OCI-LY7 (cell line): ENCODE results near the gene RPP25. TPM values are rescaled to one million over a fixed set of nuclear protein-coding genes. Genes with fewer than 3 reads are reported as not detected.
A peak's percentile ranks its signal among the peaks of the same experiment; 100 is the strongest.

ENCODE experiments used
- BruUV-seq: library from RNA; stranded (reverse); fragments of 400-500 nt; replicated peaks from 2 replicates; lab custom pipeline; 2021; lab: Mats Ljungman, UMichigan
- CTCF ChIA-PET: fragments of 300-600 bp; sonication (Branson Sonifier 250); formaldehyde crosslinking; loops from one replicate; lab custom pipeline; 2022; ENCODE audit warnings: antibody characterized with exemption; ENCODE audit not compliant: unreplicated experiment; lab: Charles Lee
- POLR2A ChIA-PET: fragments of 300-600 bp; sonication (Branson Sonifier 250); formaldehyde crosslinking; loops from one replicate; lab custom pipeline; 2022; ENCODE audit warnings: antibody characterized with exemption; lab: Charles Lee
- DNase-seq: peaks from one replicate; pipeline ENCODE4 v3.0.0-alpha.2; 2015; ENCODE audit warnings: low spot score
- H2AFZ ChIP-seq: fragments of 200-600 bp; sonication (generic), shearing (Covaris generic); 2 replicates; pipeline ENCODE4 v1.6.1; 2014; ENCODE audit warnings: mild to moderate bottlenecking, antibody characterized with exemption, low read length, moderate library complexity
- H3K27ac ChIP-seq: fragments of 200-600 bp; sonication (generic); 2 replicates; pipeline ENCODE4 v1.5.1; 2014; ENCODE audit warnings: mixed run types, low read depth, mild to moderate bottlenecking, moderate library complexity, low read length, inconsistent platforms; ENCODE audit not compliant: poor library complexity, severe bottlenecking
- H3K36me3 ChIP-seq: fragments of 200-600 bp; sonication (generic); 2 replicates; pipeline ENCODE4 v1.6.1; 2014; ENCODE audit warnings: mild to moderate bottlenecking, antibody characterized with exemption, low read length, moderate library complexity, mixed read lengths; ENCODE audit not compliant: insufficient read depth
- H3K4me1 ChIP-seq: fragments of 200-600 bp; sonication (generic); 2 replicates; pipeline ENCODE4 v1.5.1; 2014; ENCODE audit warnings: mild to moderate bottlenecking, low read length; ENCODE audit not compliant: insufficient read depth, poor library complexity, severe bottlenecking
- H3K4me2 ChIP-seq: fragments of 200-600 bp; sonication (generic); 2 replicates; pipeline ENCODE4 v1.6.1; 2014; ENCODE audit warnings: mild to moderate bottlenecking, low read length
- H3K4me3 ChIP-seq: fragments of 200-600 bp; sonication (generic); 2 replicates; pipeline ENCODE4 v1.5.1; 2014; ENCODE audit warnings: mild to moderate bottlenecking, low read depth, low read length; ENCODE audit not compliant: poor library complexity, severe bottlenecking
- H3K79me2 ChIP-seq: fragments of 200-600 bp; sonication (generic); 2 replicates; pipeline ENCODE4 v1.6.1; 2016; ENCODE audit warnings: low read depth, mild to moderate bottlenecking, low read length, moderate library complexity, mixed read lengths; ENCODE audit not compliant: insufficient read depth
- H3K9me2 ChIP-seq: fragments of 200-600 bp; sonication (generic); 2 replicates; pipeline ENCODE4 v1.6.1; 2016; ENCODE audit warnings: mild to moderate bottlenecking, low read length, mixed read lengths; ENCODE audit not compliant: insufficient read depth
- H3K9me3 ChIP-seq: fragments of 200-600 bp; sonication (generic); 2 replicates; pipeline ENCODE4 v1.6.1; 2014; ENCODE audit warnings: mild to moderate bottlenecking, mixed run types, low read length, mixed read lengths
- H4K20me1 ChIP-seq: fragments of 200-600 bp; sonication (generic); 2 replicates; pipeline ENCODE4 v1.6.1; 2014; ENCODE audit warnings: mild to moderate bottlenecking, antibody characterized with exemption, low read length, moderate library complexity, mixed read lengths; ENCODE audit not compliant: insufficient read depth
- CTCF ChIP-seq: fragments of 200-600 bp; sonication (generic); conservative IDR thresholded peaks from 2 replicates; pipeline ENCODE4 v1.5.1; 2014; ENCODE audit warnings: mild to moderate bottlenecking, antibody characterized with exemption, low read length, moderate library complexity, mixed read lengths
- EZH2phosphoT487 ChIP-seq: fragments of 200-600 bp; sonication (generic); IDR thresholded peaks from 2 replicates; pipeline ENCODE4 v1.6.1; 2018; ENCODE audit warnings: low read depth, borderline replicate concordance, mild to moderate bottlenecking, mixed run types, antibody characterized with exemption, low read length, moderate library complexity, mixed read lengths
- intact Hi-C: fragments of 100-400 bp; cut with micrococcal nuclease; formaldehyde crosslinking; loops from one replicate; pipeline ENCODE4 v1.10.0; 2022; ENCODE audit not compliant: unreplicated experiment
- total RNA-seq, 2 experiments: library from RNA; depleted of rRNA in 1 of 2; stranded (reverse); fragments of >200 nt in 1 of 2; shearing (Covaris generic) in 1 of 2; gene quantifications; 2 replicates each; pipeline ENCODE4 v1.2.3, GENCODE V29; 2014 to 2022

Gene RPP25
- total RNA-seq, 2 experiments from 2014 or later, result 1.8 to 3.0 TPM

GRCh38 chr15:74955017-74955416 is 1.6 kb downstream of the RPP25 start:
- H3K79me2 ChIP-seq, result no peaks in the 10 kb centered on the region
- no peaks in the 10 kb centered on the region for H3K9me2 ChIP-seq
- intact Hi-C loops, result loop anchor here (5.0 kb wide), 1 partner anchor 247 kb away; the partner anchor contains the start of gene C15orf39
- TF ChIP-seq CTCF, result no peak
- TF ChIP-seq EZH2phosphoT487, result no peak
- BruUV-seq, result no TSS peak
- ChIA-PET POLR2A (interaction anchor here (0.6 kb wide), 1 partner anchor 95 kb away, joined by 6 read pairs; no protein-coding TSS in a partner anchor), CTCF (no interaction called here)
- no peaks in the 10 kb centered on the region for H4K20me1 ChIP-seq
- H3K4me1 ChIP-seq, result peaks cover 52% of the 10 kb centered on the region
- H3K27ac ChIP-seq, result no peak overlapping the region
- peak overlapping the region; percentile 65 for H3K4me3 ChIP-seq
- no peaks in the 10 kb centered on the region for H3K36me3 ChIP-seq
- peak overlapping the region; percentile 89 for H3K4me2 ChIP-seq
- no peak for DNase-seq
- no peak overlapping the region for H2AFZ ChIP-seq
- no peaks in the 10 kb centered on the region for H3K9me3 ChIP-seq

GRCh38 chr15:74954515-74954914 is 2.1 kb downstream of the RPP25 start:
- CTCF ChIA-PET, result no interaction called here
- POLR2A ChIA-PET, result no interaction called here
- BruUV-seq, result no TSS peak

More at GRCh38 chr15:74954515-74954914, 2.1 kb downstream of the RPP25 start:
- TF ChIP-seq CTCF, result no peak
- no peak for TF ChIP-seq EZH2phosphoT487
- H3K4me2 ChIP-seq, result peak overlapping the region; percentile 89
- H3K9me2 ChIP-seq, result no peaks in the 10 kb centered on the region
- H4K20me1 ChIP-seq, result no peaks in the 10 kb centered on the region
- H3K36me3 ChIP-seq, result no peaks in the 10 kb centered on the region
- no peaks in the 10 kb centered on the region for H3K9me3 ChIP-seq
- intact Hi-C loops, result no loop called here
- no peaks in the 10 kb centered on the region for H3K79me2 ChIP-seq
- DNase-seq, result no peak
- no peak overlapping the region for H3K27ac ChIP-seq
- no peak overlapping the region for H2AFZ ChIP-seq
- H3K4me3 ChIP-seq, result peak overlapping the region; percentile 65
- H3K4me1 ChIP-seq, result peaks cover 47% of the 10 kb centered on the region
